Natural killer cell (primary cell): ENCODE results near the gene RPL36. TPM values are rescaled to one million over a fixed set of nuclear protein-coding genes. Genes with fewer than 3 reads are reported as not detected.

Source experiments
- ATAC-seq, 3 donors: fragments of 150-1000 bp in 2 of 3; fragments of 200-7000 bp in 1 of 3; cut with Tn5 transposase; 1 replicate in 1 of 3; 2 replicates in 2 of 3; pipeline ENCODE4 v1.10.0; 2021; ENCODE audit warnings: mild to moderate bottlenecking in 2 of 3, moderate library complexity in 2 of 3
- DNase-seq, 2 donors: peaks; one replicate each; pipeline versions ENCODE4 v3.0.0 to v3.0.0-alpha.2; 2013 to 2021; ENCODE audit warnings: mixed read lengths in 1 of 2
- H3K27ac ChIP-seq: one replicate; pipeline ENCODE4 v1.5.1; 2013; ENCODE audit warnings: mild to moderate bottlenecking, low read length
- H3K27me3 ChIP-seq: one replicate; pipeline ENCODE4 v1.6.1; 2013; ENCODE audit warnings: low read length; ENCODE audit not compliant: control insufficient read depth, insufficient read depth
- H3K36me3 ChIP-seq: one replicate; pipeline ENCODE4 v1.6.1; 2013; ENCODE audit warnings: low read length; ENCODE audit not compliant: control insufficient read depth, insufficient read depth
- H3K4me1 ChIP-seq: one replicate; pipeline ENCODE4 v1.6.1; 2013; ENCODE audit warnings: low read length; ENCODE audit not compliant: control insufficient read depth, insufficient read depth
- H3K4me3 ChIP-seq: one replicate; pipeline ENCODE4 v1.5.1; 2013; ENCODE audit warnings: low read length
- H3K9me3 ChIP-seq: one replicate; pipeline ENCODE4 v1.6.1; 2013; ENCODE audit warnings: low read length; ENCODE audit not compliant: control insufficient read depth, insufficient read depth
- H3K27ac Mint-ChIP-seq, 2 donors: one replicate each; pipeline ENCODE4 v1.8.0; 2022; ENCODE audit warnings: mild to moderate bottlenecking in 2 of 2, mixed read lengths in 2 of 2, moderate library complexity in 1 of 2
- H3K27me3 Mint-ChIP-seq, 2 donors: one replicate each; pipeline ENCODE4 v1.8.0; 2022; ENCODE audit warnings: low read depth in 2 of 2, mixed read lengths in 2 of 2
- H3K36me3 Mint-ChIP-seq: one replicate; pipeline ENCODE4 v1.8.0; 2022; ENCODE audit warnings: mixed read lengths
- H3K4me1 Mint-ChIP-seq, 2 donors: one replicate each; pipeline ENCODE4 v1.8.0; 2022; ENCODE audit warnings: mixed read lengths in 2 of 2
- H3K4me3 Mint-ChIP-seq: one replicate; pipeline ENCODE4 v1.8.0; 2022; ENCODE audit warnings: mild to moderate bottlenecking, moderate library complexity, mixed read lengths
- H3K9me3 Mint-ChIP-seq, 2 donors: one replicate each; pipeline ENCODE4 v1.8.0; 2022; ENCODE audit warnings: mixed read lengths in 2 of 2
- WGBS: methylation state at CpG from one replicate; pipeline ENCODE4 v1.1.7; 2013; ENCODE audit warnings: missing lambda C conversion rate; ENCODE audit not compliant: insufficient coverage; 5-methylcytosine and 5-hydroxymethylcytosine counted together
- intact Hi-C: fragments of 100-400 bp; cut with micrococcal nuclease; formaldehyde crosslinking; loops from one replicate; pipeline ENCODE4 v1.14.2; 2022
- total RNA-seq, 4 donors: library from RNA; stranded (reverse); fragments of 120-200 nt in 1 of 4; gene quantifications; one replicate each; pipeline versions ENCODE4 v1.2.3 to v1.2.4, GENCODE V29; 2013 to 2022
- TF ChIP-seq, protein P1 (sequence below): fragments of 200-600 bp; IDR thresholded peaks from one replicate; pipeline ENCODE4 v1.8.0; 2022; ENCODE audit warnings: antibody characterized with exemption

RPL36 gene
- total RNA-seq, 3 donors from 2014 or later (not counting 1 experiment from before 2014, with no cell fraction given): 363 to 505 (median 459) TPM

DNA sequence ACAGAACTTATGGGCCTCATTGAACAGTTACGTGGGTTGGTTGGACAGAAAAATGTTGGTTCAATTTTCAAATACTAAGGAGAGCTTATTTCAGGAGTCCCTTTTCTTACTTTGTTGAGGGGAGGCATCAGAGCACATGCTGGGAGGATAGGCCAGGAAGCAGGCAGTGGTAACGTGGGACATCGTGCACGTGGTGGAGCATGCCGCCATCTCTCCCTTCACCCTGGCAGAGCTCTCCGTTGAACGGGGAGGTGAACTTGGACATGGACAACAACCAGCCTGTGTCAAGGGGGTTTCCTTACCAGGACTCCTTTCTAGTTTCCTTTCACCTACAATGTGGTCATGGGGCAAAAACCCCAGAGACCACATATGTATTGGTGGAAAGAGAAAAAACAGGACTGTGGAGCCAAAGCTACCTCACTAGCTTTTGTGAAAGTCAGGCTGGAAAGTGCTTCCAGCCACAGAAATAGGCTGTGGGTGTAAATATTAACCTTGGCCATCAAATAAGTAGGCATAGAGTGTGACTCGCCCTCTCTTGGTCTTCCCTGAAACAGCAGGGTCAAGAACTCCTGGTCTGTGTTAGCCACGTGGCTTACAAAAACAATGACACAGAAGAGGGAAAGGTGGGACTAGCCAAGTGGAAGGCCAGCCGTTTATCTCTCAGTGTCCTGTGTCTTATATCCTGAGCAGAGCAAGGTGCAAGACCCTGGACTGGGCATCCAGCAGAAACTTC, 24.1 kb upstream of the RPL36 start:
- DNase-seq (no peak), ATAC-seq (no peak)
- 87% methylated on average over 10 of the region's 10 CpGs for WGBS
- Histone ChIP-seq H3K36me3 (peaks cover 79% of the 10 kb centered on the region), H3K27me3 (no peaks in the 10 kb centered on the region), H3K27ac (no peak overlapping the region), H3K9me3 (no peaks in the 10 kb centered on the region), H3K4me1 (no peaks in the 10 kb centered on the region), H3K4me3 (no peak overlapping the region)
- Mint-ChIP-seq H3K36me3 (peaks cover 10% of the 10 kb centered on the region), H3K27ac (peak overlapping the region in 1 of 2 donors; percentile 64), H3K4me3 (no peak overlapping the region), H3K9me3 (no peaks in the 10 kb centered on the region), H3K27me3 (no peaks in the 10 kb centered on the region), H3K4me1 (no peaks in the 10 kb centered on the region)
- TF ChIP-seq, protein P1, sequence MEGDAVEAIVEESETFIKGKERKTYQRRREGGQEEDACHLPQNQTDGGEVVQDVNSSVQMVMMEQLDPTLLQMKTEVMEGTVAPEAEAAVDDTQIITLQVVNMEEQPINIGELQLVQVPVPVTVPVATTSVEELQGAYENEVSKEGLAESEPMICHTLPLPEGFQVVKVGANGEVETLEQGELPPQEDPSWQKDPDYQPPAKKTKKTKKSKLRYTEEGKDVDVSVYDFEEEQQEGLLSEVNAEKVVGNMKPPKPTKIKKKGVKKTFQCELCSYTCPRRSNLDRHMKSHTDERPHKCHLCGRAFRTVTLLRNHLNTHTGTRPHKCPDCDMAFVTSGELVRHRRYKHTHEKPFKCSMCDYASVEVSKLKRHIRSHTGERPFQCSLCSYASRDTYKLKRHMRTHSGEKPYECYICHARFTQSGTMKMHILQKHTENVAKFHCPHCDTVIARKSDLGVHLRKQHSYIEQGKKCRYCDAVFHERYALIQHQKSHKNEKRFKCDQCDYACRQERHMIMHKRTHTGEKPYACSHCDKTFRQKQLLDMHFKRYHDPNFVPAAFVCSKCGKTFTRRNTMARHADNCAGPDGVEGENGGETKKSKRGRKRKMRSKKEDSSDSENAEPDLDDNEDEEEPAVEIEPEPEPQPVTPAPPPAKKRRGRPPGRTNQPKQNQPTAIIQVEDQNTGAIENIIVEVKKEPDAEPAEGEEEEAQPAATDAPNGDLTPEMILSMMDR: no peak
- intact Hi-C loops: no loop called here

- intact Hi-C loops: no loop called here
- H3K36me3 Mint-ChIP-seq: peaks cover 10% of the 10 kb centered on the region
- Histone ChIP-seq H3K9me3 (no peaks in the 10 kb centered on the region), H3K27me3 (no peaks in the 10 kb centered on the region), H3K36me3 (peaks cover 68% of the 10 kb centered on the region), H3K27ac (no peak overlapping the region), H3K4me3 (no peak overlapping the region), H3K4me1 (no peaks in the 10 kb centered on the region)
- WGBS: 97% methylated on average over 25 of the region's 26 CpGs
- H3K4me1 Mint-ChIP-seq: no peaks in the 10 kb centered on the region
- H3K27me3 Mint-ChIP-seq: no peaks in the 10 kb centered on the region
- DNase-seq (no peak), ATAC-seq (no peak)
- peak overlapping the region; percentile 63 to 64 for H3K27ac Mint-ChIP-seq
- TF ChIP-seq, protein P1: no peak
- no peaks in the 10 kb centered on the region for H3K9me3 Mint-ChIP-seq
- H3K4me3 Mint-ChIP-seq: no peak overlapping the region
Observed at GRCh38 chr19:5666921-5667610, 23.0 kb upstream of the RPL36 start.

DNA sequence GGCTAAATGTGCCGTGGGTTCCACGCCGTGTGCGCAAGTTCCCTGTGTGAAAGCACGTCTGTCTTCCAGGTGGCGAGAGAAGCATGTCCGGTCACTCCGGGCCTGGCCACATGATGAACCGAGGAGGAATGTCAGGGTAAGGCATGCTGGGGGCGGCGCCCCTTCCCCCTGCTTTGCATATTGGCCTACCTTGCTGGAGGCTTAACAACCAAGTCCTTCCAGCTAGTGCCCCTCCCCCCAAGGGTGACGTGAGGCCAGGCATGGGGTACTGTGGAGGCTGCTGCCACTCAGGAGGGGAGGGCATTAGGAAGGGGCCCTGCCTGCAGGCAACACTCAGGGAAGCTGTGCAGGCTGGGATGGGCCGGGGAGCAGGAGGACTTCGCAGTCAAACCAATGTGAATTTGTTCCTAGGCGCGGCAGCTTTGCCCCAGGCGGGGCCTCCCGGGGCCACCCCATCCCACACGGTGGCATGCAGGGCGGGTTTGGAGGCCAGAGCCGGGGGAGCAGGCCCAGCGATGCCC, 22.3 kb upstream of the RPL36 start:
- TF ChIP-seq, protein P1: no peak
- Mint-ChIP-seq H3K4me3 (no peak overlapping the region), H3K9me3 (no peaks in the 10 kb centered on the region), H3K36me3 (peaks cover 10% of the 10 kb centered on the region), H3K4me1 (no peaks in the 10 kb centered on the region), H3K27me3 (no peaks in the 10 kb centered on the region), H3K27ac (peak overlapping the region in 1 of 2 donors; percentile 50)
- DNase-seq (no peak), ATAC-seq (peak in 2 of 3 donors; percentile 19 to 25)
- Histone ChIP-seq H3K9me3 (no peaks in the 10 kb centered on the region), H3K4me1 (no peaks in the 10 kb centered on the region), H3K27me3 (no peaks in the 10 kb centered on the region), H3K36me3 (peaks cover 63% of the 10 kb centered on the region), H3K27ac (no peak overlapping the region), H3K4me3 (no peak overlapping the region)
- intact Hi-C loops: no loop called here
- 94% methylated on average over 22 of the region's 22 CpGs for WGBS
